MG63 (cell line): Measurements from ENCODE around the gene TACC3. TPM values are rescaled to one million over a fixed set of nuclear protein-coding genes. Genes with fewer than 3 reads are reported as not detected.

Experiments
- DNase-seq: peaks from one replicate; pipeline ENCODE4 v3.0.0-alpha.2; 2020
- H3K27me3 ChIP-seq: fragments of 250-450 bp; sonication (Bioruptor Pico); 2 replicates; pipeline ENCODE4 v1.5.1; 2020; ENCODE audit warnings: mild to moderate bottlenecking, moderate library complexity
- H3K36me3 ChIP-seq: fragments of 250-450 bp; sonication (Bioruptor Pico); 2 replicates; pipeline ENCODE4 v1.5.1; 2020; ENCODE audit warnings: mild to moderate bottlenecking, moderate library complexity
- H3K4me3 ChIP-seq: fragments of 250-450 bp; sonication (Bioruptor Pico); 2 replicates; pipeline ENCODE4 v1.5.1; 2020; ENCODE audit warnings: mild to moderate bottlenecking, moderate library complexity
- H3K9me3 ChIP-seq: fragments of 250-450 bp; sonication (Bioruptor Pico); 2 replicates; pipeline ENCODE4 v1.5.1; 2020; ENCODE audit warnings: mild to moderate bottlenecking, moderate library complexity
- total RNA-seq: library from RNA; depleted of rRNA; stranded (reverse); fragments of >200 nt; shearing (Covaris generic); gene quantifications from 2 replicates; pipeline ENCODE4 v1.2.3, GENCODE V29; 2014; ENCODE audit warnings: low replicate concordance

The TACC3 gene
- total RNA-seq, 1 experiment from 2014 or later: 67.1 TPM

GRCh38 chr4:1716065-1716945, 5.0 kb upstream of the TACC3 start:
- peaks cover 3% of the 10 kb centered on the region; the same call in 1 of the 2 replicates for H3K36me3 ChIP-seq
- no peak overlapping the region for H3K4me3 ChIP-seq
- no peaks in the 10 kb centered on the region for H3K27me3 ChIP-seq
- DNase-seq: no peak
- no peaks in the 10 kb centered on the region for H3K9me3 ChIP-seq

- peaks cover 3% of the 10 kb centered on the region; the same call in 1 of the 2 replicates for H3K36me3 ChIP-seq
- no peaks in the 10 kb centered on the region for H3K9me3 ChIP-seq
- H3K27me3 ChIP-seq: no peaks in the 10 kb centered on the region
- H3K4me3 ChIP-seq: no peak overlapping the region
- DNase-seq: no peak
These were observed 3.9 kb upstream of the TACC3 start for GRCh38 chr4:1717129-1718094.

- DNase-seq: no peak
These were observed 3.0 kb upstream of the TACC3 start for GRCh38 chr4:1718095-1718850.

GRCh38 chr4:1720163-1720983, 948 bp upstream of the TACC3 start:
- no peaks in the 10 kb centered on the region for H3K9me3 ChIP-seq
- peak; percentile 32 for DNase-seq
- peak overlapping the region; percentile 67 for H3K4me3 ChIP-seq
- peaks cover 13% of the 10 kb centered on the region for H3K36me3 ChIP-seq
- H3K27me3 ChIP-seq: no peaks in the 10 kb centered on the region

More at GRCh38 chr4:1718095-1718850, 3.0 kb upstream of the TACC3 start:
- Histone ChIP-seq H3K9me3 (no peaks in the 10 kb centered on the region), H3K4me3 (no peak overlapping the region), H3K27me3 (no peaks in the 10 kb centered on the region), H3K36me3 (peaks cover 6% of the 10 kb centered on the region)

- H3K27me3 ChIP-seq: no peaks in the 10 kb centered on the region
- H3K4me3 ChIP-seq: peak overlapping the region; percentile 67
- peaks cover 28% of the 10 kb centered on the region for H3K36me3 ChIP-seq
- no peak for DNase-seq
- H3K9me3 ChIP-seq: no peaks in the 10 kb centered on the region
These were observed 587 bp downstream of the TACC3 start for GRCh38 chr4:1721666-1722550.

GRCh38 chr4:1722551-1723118, 1.3 kb downstream of the TACC3 start:
- Histone ChIP-seq H3K36me3 (peaks cover 34% of the 10 kb centered on the region), H3K9me3 (no peaks in the 10 kb centered on the region), H3K27me3 (no peaks in the 10 kb centered on the region), H3K4me3 (peak overlapping the region; percentile 67)
- DNase-seq: no peak

- Histone ChIP-seq H3K4me3 (peak overlapping the region; percentile 67), H3K36me3 (peaks cover 40% of the 10 kb centered on the region), H3K9me3 (no peaks in the 10 kb centered on the region), H3K27me3 (no peaks in the 10 kb centered on the region)
- DNase-seq: no peak
These were observed 1.9 kb downstream of the TACC3 start for GRCh38 chr4:1723131-1723801.

- peaks cover 50% of the 10 kb centered on the region for H3K36me3 ChIP-seq
- no peak for DNase-seq
- H3K9me3 ChIP-seq: no peaks in the 10 kb centered on the region
- H3K4me3 ChIP-seq: no peak overlapping the region
- H3K27me3 ChIP-seq: no peaks in the 10 kb centered on the region
These were observed 4.2 kb downstream of the TACC3 start for GRCh38 chr4:1725521-1725920.

- Histone ChIP-seq H3K9me3 (no peaks in the 10 kb centered on the region), H3K4me3 (no peak overlapping the region), H3K36me3 (peaks cover 54% of the 10 kb centered on the region), H3K27me3 (no peaks in the 10 kb centered on the region)
- peak; percentile 49 for DNase-seq
These were observed 5.0 kb downstream of the TACC3 start for GRCh38 chr4:1726146-1726934.

- Histone ChIP-seq H3K9me3 (no peaks in the 10 kb centered on the region), H3K4me3 (no peak overlapping the region), H3K36me3 (peaks cover 54% of the 10 kb centered on the region), H3K27me3 (no peaks in the 10 kb centered on the region)
- peak; percentile 73 for DNase-seq
These were observed 6.1 kb downstream of the TACC3 start for GRCh38 chr4:1727117-1728031.

- DNase-seq: no peak
- no peaks in the 10 kb centered on the region for H3K27me3 ChIP-seq
- no peak overlapping the region for H3K4me3 ChIP-seq
- peaks cover 56% of the 10 kb centered on the region for H3K36me3 ChIP-seq
- no peaks in the 10 kb centered on the region for H3K9me3 ChIP-seq
These were observed 7.0 kb downstream of the TACC3 start for GRCh38 chr4:1728061-1728980.
